HG03342 (cell line): ENCODE measurements around the gene CCDC116.
A peak's percentile ranks its signal among the peaks of the same experiment; 100 is the strongest.
"Not testable (repeated sequence)": the region's sequence is repeated elsewhere in the genome, so short reads cannot be mapped to it uniquely, and the experiment has no call there.

Experiments used
- ATAC-seq: cut with Tn5 transposase; IDR thresholded peaks from one replicate; pipeline ENCODE4 v1.9.1; 2021; ENCODE audit warnings: mild to moderate bottlenecking, moderate library complexity; ENCODE audit not compliant: unreplicated experiment

CCDC116 gene

DNA sequence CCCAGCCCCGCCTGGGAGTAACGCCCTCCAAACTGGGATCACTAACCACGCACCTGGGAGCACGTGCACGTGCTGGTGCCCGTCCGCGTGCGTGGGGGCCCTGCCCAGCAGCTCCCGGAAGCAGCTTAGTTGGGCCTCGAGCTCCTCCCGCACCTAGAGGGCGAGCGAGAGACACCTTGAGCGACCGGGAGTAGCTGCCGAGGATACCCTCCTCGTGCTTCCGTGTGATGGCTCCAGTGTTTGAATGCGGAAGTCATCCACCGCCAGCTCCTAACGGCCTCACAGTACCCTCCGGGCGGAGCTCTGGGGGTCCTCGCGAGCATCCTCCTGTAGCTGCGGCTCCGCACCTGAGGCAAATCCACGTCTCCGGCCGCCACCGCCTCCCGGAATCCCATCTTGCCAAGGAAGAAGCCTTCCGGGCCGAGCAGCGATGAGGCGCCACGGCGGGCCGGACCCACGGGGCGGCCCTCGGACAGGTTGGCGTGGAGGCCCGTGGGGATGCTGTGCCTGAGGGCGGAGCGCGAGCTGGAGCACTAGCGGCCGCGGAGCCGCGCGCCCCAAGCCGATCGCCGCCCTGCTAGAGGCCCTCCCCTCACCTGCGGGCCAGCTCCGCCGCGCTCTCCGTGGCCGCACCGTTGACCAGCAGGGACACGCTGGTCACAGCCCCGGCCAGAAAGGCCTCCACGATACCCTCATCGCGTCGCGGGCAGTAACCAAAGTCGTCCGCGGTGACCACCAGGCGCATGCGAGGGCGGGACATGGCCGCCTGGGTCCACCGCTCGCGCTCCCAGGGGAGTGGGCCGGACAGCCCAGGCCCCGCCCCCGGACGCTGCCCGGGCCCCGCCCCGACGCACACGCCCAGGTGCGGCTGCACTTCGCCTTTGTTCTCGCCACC lies 3.1 kb upstream of the CCDC116 start, which contains the start of gene YDJC:
Gene YDJC (minus strand): TSS at position 768 of the 895 bp plus-strand sequence. CDS start 8 bp downstream, at position 760.
- peak; percentile 74 for ATAC-seq

DNA sequence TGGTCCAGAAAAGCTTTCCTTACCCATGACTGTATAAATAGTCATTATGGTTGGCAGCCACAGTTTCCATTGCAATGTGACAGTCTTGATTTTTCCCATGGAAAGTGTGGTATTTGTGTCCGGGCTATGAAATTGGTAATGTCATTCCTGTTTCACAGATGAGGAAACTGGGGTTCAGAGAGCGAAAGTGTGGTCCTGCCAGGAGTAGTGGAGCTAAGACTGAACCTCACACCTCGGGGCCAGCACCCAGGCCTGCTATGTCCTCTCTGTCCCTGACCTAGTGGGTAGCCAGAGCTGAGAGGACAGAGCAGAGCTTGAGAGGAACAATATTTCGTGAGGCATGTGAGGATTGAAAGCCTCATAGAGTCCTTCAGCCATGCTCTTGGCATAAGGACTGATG lies 1.5 kb upstream of the CCDC116 start:
- ATAC-seq = no peak

DNA sequence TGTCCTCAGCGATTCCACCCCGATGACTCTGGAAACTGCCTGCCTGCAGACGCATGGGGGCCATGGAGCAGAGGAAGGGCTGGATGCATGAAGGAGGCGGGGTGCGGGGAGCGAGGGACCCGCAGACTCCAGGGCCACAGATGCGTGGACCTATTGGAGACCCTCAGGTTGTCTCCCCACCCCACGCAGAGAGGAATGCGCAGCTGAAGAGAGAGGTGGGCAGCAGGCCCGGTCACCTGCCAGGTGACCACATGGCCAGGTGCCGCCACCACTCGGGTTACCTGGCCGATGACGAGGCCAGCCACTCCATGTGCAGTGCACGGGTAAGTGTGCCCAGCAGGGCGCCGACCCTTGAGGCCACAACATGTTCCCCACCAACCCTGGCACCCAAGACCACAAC lies 371 bp downstream of the CCDC116 start:
- ATAC-seq = no peak

DNA sequence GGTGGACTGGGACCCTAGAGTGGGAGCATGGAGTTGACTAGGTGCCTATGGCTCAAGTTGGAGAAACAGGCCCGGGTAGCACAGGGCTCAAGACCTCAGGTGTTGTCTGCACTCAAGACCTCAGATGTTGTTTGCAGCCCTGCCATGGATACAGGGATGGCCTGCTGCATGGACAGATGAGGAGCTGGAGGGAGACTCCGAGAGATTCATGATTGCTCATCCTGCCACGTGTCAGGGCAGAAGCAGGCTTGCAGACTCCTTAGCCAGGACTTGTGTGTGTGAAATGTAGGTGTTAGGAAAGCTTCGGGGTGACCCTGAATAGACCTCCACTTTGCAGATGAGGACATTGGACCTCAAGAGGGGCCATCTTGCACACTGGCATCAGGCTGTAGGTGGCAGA lies 921 bp downstream of the CCDC116 start:
- no peak for ATAC-seq

DNA sequence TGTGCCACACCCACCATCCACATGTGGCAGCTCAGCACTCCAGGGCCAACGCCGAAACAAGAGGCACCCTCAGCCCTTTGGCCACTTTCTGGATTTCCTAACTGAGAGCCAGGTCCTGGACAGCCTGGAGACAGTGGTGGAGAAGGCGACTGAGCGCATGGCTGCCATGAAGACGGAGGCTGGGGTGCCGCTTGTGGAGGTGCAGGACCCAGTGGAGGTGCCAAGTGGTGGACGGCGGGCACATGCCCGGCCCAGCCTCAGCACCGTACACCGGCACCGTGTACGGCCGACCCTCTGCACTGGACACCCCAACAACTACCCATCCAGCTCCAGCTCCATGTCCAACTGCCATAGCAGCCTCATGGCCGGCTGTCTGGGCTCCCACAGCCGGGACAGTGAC lies 1.5 kb downstream of the CCDC116 start:
- no peak for ATAC-seq

DNA sequence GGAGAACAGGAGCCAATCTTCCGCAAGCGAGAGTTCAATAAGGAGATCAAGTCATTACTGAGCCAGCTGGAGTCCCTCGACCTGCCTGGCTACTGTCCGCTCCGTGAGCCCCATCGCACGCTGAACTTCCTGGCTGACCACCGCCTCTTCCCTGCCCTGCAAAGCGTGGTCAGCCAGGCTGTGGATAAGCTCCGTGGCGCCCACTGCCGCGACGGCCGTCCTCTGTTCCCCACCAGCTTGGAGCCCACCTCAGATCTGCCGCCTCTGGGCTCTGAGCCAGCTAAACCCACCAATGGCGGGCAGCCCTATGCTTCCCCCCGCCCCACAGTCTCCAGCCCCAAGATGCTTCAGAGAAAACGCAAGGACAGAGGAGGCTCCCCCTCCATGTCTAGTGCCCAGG lies 2.3 kb downstream of the CCDC116 start:
- ATAC-seq = no peak

DNA sequence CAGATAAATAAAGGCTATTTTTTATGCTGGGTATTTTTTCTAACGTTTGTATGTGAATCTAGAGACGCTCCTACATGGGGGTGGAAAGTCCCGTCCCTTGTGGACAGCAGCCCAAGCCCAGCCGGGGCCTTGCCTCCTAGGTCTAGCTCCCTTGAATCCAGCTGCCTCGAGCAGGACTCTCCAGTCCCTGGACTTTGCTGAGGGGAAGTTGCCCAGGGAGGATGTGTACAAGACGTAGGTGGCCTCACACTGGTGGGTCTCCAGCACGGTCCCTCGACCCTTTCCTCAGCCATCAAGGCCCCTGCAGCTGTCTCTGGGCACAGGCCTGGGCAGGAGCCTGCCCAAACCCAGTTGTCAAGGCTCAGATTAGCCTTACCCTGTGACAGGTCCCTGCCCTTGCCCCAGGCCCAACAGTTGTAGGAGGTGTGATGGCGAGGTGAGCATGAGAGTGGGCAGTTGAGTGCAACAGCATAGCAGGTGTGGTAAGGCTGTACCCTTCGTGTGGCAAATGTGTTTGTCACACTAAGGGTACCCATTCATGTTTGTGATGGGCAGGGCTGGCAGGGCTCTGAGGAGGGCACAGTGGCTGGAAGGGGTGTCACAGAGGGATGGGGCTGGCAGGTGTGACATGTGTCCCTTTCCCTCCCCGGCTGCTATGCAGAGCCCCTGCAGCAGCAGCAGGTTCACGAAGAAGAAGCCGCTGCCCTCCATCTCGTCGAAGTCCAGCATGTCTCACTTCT lies 3.4 kb downstream of the CCDC116 start:
- no peak for ATAC-seq

DNA sequence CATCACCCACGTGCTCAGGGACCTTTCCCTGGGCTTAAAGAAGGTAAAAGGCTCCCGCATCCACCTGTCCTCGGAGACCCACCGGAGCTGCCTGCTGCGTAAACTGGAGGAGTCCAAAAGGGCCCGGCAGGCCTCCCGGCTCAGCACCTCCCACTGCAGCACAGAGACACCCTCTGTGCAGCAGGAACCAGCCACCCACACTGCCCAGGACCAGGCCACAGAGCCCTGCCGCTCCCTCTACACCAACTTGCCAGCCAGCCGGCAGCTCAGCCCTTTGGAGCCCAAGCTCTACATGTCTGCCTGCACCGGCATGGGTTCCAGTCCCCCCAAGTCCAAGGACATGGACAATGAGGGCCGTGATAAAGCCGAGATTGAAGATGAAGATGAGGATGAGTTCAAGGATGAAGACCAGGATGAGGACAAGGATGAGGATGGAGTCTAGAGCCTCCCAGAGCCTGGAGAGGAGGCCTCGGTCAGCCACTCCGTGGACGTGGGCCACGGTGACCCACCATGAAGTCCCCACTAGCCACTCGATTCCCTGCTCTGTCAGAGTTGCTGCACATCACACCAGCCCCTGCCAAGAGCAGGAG lies 4.2 kb downstream of the CCDC116 start:
- no peak for ATAC-seq

DNA sequence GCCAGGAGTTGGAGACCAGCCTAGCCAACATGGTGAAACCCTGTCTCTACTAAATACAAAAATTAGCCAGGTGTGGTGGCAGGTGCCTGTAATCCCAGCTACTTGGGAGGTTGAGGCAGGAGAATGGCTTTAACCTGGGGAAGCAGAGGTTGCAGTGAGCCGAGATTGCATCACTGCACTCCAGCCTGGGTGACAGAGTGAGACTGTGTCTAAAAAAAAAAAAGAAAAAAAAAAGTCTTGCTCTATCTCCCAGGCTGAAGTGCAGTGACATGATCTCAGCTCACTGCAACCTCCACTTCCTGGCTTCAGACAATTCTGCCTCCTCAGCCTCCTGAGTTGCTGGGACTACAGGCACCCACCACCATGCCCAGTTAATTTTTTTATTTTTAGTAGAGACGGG lies 4.9 kb downstream of the CCDC116 start:
- ATAC-seq = not testable (repeated sequence)

DNA sequence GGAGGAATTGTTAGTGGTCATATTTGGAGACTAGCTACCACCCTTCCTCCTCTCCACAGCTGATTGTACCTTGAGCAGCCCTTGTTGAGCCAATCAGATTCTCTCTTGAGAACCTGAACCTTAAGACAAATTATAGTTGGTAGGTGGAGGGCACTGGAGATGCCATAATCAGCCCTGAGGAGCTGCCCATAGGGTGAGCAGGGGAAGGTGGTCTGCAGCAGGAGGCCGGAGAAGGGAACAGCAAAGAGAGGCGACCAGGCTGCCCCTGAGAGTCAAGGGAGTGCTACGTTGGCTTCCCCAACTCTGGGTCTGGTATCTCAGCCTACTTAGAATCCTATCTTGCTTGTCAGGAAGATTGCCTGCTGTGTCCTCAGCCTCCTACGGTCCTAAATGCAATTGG lies 6.8 kb downstream of the CCDC116 start:
- no peak for ATAC-seq

DNA sequence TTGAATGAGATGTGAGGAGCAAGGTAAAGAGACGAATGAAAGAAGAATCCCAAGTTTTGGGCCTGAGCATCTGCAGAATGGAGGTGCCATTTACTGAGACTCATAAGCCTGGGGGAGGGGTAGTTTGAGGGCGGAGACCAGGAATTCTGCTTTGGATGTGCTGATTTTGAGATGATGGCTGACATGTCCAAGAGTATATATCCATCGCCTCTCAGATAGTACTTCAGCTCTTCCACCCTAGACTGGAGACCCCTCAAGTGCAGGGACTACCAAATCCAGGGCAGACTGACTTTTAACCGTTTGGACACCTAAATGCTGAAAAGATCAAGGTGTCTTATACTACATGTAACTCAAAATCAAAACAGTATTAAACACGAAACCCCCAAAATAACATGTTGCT lies 8.2 kb downstream of the CCDC116 start:
- no peak for ATAC-seq

DNA sequence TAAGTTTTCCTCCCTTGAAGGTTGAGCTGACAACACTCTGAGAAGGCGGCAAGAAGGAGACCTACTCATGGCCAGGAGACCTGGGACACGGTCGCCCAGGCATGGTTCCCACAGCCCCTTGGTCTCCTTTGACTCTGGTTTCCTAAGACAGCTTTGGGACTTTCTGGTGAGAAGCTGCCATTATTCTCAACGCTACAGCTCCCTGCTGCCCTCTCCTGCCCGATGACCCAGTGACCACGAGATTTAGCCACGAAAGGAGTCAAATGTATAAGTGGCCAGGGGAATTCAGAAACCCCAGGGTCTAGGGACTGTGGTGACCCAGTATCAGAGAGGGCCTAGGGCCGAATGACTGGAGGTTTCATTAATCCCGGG lies 8.8 kb downstream of the CCDC116 start:
- ATAC-seq = no peak

DNA sequence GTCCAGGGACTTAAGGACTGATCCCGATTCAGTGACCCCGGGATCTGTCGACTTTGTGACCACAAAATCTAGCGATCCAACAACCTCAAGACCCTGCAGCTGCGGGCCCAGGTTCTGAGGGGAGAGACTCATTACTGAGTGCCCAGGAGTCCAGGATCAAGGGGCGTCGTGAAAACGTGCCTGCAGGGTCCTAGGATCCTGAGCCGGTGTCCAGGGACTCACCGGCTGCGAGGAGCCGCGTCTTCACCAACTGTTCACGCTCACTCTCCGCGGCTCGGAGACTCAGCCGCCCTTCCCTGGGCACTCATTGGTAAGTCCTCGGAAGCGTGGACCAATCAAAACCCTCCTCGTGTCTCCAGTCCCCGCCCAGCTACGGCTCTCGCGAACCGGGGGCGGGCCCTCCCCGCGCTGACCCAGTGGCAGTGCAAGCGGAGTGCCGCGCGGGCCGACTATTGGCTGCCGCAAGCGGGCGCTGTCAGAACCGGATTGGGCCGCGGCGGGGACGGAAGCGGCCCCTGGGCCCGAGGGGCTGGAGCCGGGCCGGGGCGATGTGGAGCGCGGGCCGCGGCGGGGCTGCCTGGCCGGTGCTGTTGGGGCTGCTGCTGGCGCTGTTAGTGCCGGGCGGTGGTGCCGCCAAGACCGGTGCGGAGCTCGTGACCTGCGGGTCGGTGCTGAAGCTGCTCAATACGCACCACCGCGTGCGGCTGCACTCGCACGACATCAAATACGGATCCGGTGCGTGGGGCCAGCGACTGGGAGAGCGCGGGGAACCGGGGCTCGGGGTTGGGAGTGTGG lies 9.4 kb downstream of the CCDC116 start, which contains the start of gene SDF2L1:
Gene SDF2L1 (plus strand): TSS at position 514 of the 795 bp plus-strand sequence. CDS start 35 bp downstream, at position 549.
- ATAC-seq = peak; percentile 85

DNA sequence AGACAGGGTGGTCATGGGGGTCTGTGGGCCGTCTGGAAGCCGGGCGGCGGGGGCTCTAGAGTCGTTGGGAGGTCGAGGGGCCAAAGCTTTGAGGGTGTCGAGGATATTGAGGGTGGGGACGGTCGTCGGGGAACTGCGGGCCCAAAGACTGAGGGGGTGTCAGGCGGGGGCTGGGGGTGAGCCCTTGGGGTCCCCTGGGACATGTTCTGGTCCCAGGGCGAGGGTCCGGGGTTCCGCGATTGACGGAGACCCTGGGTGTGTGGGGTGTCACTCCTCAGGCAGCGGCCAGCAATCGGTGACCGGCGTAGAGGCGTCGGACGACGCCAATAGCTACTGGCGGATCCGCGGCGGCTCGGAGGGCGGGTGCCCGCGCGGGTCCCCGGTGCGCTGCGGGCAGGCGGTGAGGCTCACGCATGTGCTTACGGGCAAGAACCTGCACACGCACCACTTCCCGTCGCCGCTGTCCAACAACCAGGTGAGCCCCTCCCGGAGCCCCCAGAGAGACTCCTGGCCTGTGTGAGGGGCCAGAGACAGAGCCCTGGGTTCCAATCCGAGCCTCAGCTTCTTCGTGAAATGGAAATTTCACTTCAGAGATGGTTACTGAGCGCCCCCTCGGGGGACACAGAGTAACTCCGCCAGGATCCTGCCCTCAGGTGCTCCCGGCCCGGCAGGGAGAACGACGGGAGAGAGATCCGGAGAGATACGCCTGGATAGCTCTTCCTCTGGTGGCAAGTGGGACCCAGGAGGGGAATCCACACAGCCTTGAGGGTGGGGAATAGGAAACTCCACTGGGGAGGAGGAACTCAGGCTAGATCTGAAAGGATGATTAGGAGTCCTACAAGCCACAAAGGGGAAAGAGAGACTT lies 10.3 kb downstream of the CCDC116 start:
- ATAC-seq = no peak

DNA sequence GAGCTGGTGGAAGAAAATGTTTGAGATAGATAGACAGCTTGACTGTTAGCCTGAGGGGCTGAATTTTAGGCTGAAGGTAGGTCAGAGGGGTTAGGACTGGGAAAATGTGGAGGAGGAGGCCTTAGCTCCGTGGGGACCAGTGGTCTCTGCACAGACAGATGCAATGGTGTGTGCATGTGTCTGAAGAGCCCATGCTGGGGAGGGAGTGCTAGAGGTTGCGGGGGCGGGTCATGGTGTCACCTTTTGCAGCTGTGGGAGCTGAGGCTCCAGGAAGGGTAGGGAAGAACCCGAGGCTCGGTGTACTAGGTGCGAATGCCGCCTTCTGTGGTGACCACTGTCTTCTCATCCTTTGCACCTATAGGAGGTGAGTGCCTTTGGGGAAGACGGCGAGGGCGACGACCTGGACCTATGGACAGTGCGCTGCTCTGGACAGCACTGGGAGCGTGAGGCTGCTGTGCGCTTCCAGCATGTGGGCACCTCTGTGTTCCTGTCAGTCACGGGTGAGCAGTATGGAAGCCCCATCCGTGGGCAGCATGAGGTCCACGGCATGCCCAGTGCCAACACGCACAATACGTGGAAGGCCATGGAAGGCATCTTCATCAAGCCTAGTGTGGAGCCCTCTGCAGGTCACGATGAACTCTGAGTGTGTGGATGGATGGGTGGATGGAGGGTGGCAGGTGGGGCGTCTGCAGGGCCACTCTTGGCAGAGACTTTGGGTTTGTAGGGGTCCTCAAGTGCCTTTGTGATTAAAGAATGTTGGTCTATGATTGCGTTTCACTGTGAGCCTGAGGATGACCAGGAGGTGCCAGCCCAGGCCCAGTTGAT lies 11.2 kb downstream of the CCDC116 start:
- no peak for ATAC-seq

DNA sequence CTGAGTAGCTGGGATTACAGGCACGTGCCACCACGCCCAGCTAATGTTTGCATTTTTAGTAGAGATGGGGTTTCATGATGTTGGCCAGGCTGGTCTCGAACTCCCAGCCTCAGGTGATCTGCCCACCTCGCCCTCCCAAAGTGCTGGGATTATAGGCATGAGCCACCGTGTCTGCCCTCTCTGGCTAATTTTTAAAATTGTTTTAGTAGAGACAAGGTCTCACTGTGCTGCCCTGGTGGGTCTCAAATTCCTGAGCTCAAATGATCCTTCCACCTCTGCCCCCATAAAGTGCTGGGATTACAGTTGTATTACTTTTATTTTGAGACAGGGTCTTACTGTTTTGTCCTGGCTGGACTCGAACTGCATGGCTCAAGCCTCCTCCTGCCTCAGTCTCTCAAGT lies 13.0 kb downstream of the CCDC116 start:
- ATAC-seq = not testable (repeated sequence)

DNA sequence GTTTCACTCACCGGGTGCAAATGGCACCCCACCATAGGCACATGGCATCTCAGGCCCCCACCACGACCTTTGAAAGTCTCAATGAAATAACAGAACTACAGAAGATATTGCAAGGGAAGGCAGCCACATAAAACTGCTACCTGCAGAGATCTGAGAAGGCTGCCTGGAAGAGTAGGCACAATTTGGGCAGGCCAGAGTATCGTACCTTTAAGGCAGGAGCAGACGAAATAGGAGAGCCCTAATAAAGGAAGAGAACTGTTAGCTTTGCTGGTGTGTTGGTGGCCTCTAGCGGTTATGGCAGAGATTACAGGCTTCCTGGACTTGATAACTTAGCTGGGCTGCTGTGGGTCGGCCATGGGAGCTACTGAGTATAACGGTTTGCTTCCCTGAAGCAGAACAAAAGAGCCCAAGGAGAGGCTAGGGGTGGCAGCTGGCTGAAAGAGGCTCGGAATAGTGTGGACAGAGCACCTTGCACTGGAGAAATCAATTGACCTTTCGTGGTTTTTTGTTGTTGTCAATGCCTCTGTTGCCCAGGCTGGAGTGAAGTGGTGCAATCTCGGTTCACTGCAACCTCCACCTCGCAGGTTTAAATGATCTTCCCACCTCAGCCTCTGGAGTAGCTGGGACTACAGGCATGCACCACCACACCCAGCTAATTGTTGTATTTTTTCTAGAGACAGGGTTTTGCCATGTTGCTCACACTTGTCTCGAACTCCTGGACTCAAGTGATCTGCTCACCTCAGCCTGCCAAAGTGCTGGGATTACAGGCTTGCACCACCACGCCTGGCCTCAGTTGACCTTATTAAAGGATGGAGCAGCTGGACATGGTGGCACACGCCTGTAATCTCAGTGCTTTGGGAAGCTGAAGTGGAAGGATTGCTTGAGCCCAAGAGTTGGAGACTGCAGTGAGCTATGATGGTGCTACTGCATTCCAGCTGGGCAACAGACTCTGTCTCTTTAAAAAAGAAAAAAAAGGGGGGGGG lies 14.3 kb downstream of the CCDC116 start:
- ATAC-seq = no peak

DNA sequence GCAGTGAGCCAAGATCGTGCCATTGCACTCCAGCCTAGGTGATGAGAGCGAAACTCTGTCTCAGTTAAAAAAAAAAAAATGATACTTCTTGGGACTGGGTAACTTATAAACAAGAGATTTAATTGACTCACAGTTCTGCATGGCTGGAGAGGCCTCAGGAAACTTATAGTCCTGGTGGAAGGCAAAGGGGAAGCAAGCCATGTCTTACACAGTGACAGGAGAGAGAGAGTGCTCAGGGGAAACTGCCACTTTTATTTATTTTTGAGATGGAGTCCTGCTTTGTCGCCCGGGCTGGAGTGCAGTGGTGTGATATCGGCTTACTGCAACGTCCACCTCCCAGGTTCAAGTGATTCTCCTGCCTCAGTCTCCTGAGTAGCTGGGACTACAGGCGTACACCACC lies 17.7 kb downstream of the CCDC116 start:
- ATAC-seq = no peak
